Adipocyte (in vitro differentiated cells): Measurements from ENCODE around the gene PDE4B.

Source experiments
- DNase-seq: peaks from one replicate; pipeline ENCODE4 v3.0.0-alpha.2; 2015; ENCODE audit warnings: low read depth
- H3K27me3 ChIP-seq: replicated peaks from 2 replicates; pipeline ENCODE4 v1.7.0; 2013; ENCODE audit warnings: mild to moderate bottlenecking, low read length, moderate library complexity; ENCODE audit not compliant: control insufficient read depth, insufficient read depth
- H3K36me3 ChIP-seq: 2 replicates; pipeline ENCODE4 v1.7.0; 2013; ENCODE audit warnings: low read length, mild to moderate bottlenecking, moderate library complexity; ENCODE audit not compliant: control insufficient read depth, insufficient read depth, severe bottlenecking
- H3K4me1 ChIP-seq: 2 replicates; pipeline ENCODE4 v1.7.0; 2013; ENCODE audit warnings: mild to moderate bottlenecking, low read length, moderate library complexity; ENCODE audit not compliant: control insufficient read depth, insufficient read depth
- H3K4me3 ChIP-seq: 2 replicates; pipeline ENCODE4 v1.7.0; 2013; ENCODE audit warnings: mild to moderate bottlenecking, low read length, moderate library complexity
- H3K9ac ChIP-seq: 2 replicates; pipeline ENCODE4 v1.7.0; 2013; ENCODE audit warnings: mild to moderate bottlenecking, low read length, moderate library complexity
- H3K9me3 ChIP-seq: 2 replicates; pipeline ENCODE4 v1.7.0; 2013; ENCODE audit warnings: mild to moderate bottlenecking, low read length, moderate library complexity; ENCODE audit not compliant: control insufficient read depth

PDE4B gene

DNA sequence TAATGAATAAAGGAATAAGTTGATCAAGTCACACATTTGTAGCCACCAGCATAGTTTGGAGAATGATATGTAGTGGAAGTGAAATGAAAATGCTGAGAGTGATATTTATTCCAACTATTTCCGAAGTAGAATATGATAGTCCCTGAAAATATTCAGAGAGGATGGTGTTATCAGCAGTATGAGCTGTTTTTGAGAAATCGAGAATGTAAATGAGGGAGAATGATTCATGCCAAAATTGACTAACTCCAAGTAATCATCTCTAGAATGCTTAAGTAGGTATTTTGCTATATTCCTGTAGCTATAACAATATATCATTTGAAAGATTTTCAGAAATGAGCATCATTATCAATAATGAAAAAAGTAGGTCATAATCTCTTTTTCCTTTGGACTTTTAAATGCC is 178.9 kb downstream of the PDE4B start:
- Histone ChIP-seq H3K9ac (no peak overlapping the region), H3K4me3 (no peak overlapping the region), H3K27me3 (no peaks in the 10 kb centered on the region), H3K36me3 (no peaks in the 10 kb centered on the region), H3K9me3 (peaks cover 13% of the 10 kb centered on the region), H3K4me1 (no peaks in the 10 kb centered on the region)
- no peak for DNase-seq

DNA sequence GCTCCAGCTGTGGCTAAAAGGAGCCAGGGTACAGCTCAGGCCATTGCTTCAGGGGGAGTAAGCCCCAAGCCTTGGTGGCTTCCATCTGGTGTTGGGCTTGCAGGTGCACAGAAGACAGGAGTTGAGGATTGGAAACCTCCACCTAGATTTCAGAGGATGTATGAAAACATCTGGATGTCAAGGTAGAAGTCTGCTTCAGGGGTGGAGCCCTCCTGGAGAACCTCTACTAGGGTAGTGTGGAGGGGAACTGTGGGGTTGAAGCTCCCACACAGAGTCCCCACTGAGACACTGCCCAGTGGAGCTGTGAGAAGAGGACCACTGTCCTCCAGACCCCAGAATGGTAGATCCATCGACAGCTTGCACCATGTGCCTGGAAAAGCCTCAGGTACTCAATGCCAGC is 183.0 kb downstream of the PDE4B start:
- no peak overlapping the region for H3K4me3 ChIP-seq
- H3K9ac ChIP-seq, result no peak overlapping the region
- no peak for DNase-seq
- H3K9me3 ChIP-seq, result peaks cover 16% of the 10 kb centered on the region
- no peaks in the 10 kb centered on the region for H3K36me3 ChIP-seq
- H3K4me1 ChIP-seq, result peaks cover 10% of the 10 kb centered on the region
- H3K27me3 ChIP-seq, result no peaks in the 10 kb centered on the region

DNA sequence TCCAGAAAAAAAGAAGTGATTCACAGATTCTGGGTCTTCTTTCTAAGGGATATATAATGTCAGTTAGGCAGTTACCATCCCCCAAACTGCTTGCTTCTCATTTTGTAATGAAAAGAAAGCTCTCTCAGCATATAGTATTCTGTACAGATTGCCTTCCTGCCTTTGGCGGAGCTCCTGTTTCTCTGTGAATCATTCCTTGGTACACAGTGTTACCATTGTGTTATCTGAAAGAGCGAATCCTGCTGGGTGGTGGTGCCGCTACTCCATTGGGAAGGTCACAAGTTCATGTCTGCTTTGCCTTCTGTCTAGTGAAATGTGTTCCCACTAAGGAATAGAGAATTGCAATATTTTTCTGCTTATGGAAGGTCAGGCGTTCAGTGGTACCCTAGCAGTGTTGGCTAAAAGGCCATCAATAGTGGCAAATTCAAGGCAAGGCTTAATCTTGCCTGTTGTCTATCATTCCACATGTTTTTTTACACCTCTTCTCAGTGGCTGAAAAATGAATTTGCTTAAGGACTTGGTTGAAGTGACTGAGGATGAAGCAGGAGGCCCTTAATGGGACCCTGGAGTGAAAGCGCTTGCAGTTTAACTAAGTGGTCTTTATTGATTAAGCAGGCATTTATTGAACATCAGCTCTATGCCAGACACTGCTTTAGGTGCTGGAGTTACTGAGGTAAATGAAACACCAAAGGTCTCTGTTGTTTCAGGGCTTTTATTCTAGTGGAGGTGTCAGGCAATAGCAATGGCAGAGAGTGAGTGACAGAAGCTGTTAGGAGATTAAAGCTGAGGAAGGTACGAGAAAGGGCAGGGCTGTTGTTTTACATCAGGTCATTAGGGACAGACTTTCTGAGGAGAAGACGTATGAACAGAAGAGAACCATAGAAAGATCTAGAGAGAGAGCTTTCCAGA is 186.7 kb downstream of the PDE4B start:
- H3K9ac ChIP-seq, result no peak overlapping the region
- no peaks in the 10 kb centered on the region for H3K27me3 ChIP-seq
- peaks cover 16% of the 10 kb centered on the region for H3K9me3 ChIP-seq
- DNase-seq, result no peak
- H3K36me3 ChIP-seq, result no peaks in the 10 kb centered on the region
- peak overlapping the region; percentile 8 for H3K4me3 ChIP-seq
- H3K4me1 ChIP-seq, result peaks cover 10% of the 10 kb centered on the region

DNA sequence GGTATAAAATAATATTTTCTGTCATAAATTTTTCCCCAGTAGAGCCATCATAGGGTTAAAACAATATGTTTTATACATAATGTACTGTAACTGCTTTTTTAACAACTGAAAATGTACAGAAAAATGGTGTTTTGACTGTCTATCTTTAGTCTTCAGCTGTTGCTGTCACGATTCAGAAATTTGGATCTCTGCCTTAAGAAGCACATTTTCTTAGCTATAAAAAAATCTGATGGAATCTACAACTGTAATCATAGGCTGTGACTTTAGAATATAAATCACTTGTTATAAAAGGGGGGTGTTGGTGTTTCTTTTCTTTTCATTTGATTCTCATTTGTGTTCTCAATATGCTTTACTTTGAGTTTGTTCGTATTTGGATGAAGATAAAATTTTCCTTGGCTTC is 187.5 kb downstream of the PDE4B start:
- DNase-seq, result no peak
- H3K27me3 ChIP-seq, result no peaks in the 10 kb centered on the region
- no peaks in the 10 kb centered on the region for H3K36me3 ChIP-seq
- no peak overlapping the region for H3K9ac ChIP-seq
- peaks cover 10% of the 10 kb centered on the region for H3K4me1 ChIP-seq
- H3K9me3 ChIP-seq, result peaks cover 16% of the 10 kb centered on the region
- no peak overlapping the region for H3K4me3 ChIP-seq

DNA sequence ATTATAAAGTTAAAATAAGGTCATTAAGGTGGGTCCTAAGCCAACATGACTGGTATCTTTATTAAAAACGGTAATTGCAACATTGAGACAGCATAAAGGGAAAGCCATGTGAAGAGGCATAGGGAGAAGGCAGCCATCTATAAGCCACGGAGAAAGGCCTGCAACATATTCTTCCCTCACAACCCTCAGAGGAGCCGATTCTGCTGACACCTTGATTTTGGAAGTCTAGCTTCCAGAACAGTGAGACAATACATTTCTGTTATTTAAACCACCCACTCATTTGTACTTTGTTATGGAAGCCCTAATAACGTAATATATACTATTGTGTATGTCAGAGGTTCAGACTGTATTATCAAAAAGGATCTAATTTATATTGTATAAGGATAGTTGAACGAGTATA is 190.8 kb downstream of the PDE4B start:
- Histone ChIP-seq H3K27me3 (no peaks in the 10 kb centered on the region), H3K4me1 (peaks cover 10% of the 10 kb centered on the region), H3K9ac (no peak overlapping the region), H3K36me3 (no peaks in the 10 kb centered on the region), H3K9me3 (no peaks in the 10 kb centered on the region), H3K4me3 (no peak overlapping the region)
- no peak for DNase-seq

DNA sequence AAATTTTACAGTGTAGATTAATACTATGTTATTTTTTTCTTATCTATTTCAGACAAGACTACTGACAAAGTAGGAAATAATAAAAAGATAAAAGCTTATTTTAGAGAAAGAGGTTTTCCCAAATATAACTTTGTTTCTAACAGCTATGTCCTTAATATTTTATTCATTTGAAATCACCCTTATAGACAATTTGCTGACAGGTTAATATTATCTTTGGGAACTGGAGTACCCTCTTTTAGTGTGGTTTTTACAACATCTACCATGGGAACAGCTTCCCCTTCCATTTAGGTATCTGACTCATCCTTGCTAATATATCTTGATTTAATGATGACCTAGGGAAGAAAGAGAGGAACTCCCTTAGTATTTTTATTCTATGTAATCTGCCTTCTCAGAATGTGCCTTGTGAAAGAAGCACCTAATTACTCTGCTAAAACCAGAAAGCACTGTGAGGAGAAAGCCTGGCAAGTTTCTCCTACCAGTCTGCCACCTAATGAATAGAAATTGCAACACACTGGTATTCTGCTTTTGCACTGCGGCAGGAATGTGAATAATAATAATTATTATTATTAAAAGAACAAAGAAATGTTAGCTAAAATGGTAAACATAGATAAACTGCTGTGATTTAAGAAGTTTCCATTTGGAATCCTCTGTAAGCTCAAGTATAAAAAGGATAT is 192.8 kb downstream of the PDE4B start:
- Histone ChIP-seq H3K9ac (no peak overlapping the region), H3K36me3 (no peaks in the 10 kb centered on the region), H3K4me3 (no peak overlapping the region), H3K9me3 (no peaks in the 10 kb centered on the region), H3K27me3 (no peaks in the 10 kb centered on the region), H3K4me1 (peaks cover 5% of the 10 kb centered on the region)
- DNase-seq, result no peak

DNA sequence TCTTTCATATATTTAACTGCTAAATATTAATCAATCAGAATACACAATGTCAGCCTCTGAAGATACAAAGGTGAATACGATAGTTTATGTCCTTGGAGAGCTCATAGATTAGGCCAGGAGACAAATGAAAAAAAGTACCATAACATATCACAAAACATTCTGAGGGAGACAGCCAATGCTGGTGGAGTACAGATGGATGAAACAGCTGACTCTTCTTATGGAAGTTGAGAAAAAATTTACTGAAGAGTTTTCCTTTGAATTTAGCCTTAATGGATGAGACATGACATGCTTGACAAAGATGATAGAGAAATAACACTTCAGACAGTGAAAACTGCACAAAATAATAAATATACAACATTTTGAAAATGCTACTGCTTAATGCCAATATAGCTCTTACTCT is 193.5 kb downstream of the PDE4B start:
- Histone ChIP-seq H3K4me1 (peaks cover 5% of the 10 kb centered on the region), H3K9me3 (no peaks in the 10 kb centered on the region), H3K9ac (no peak overlapping the region), H3K4me3 (no peak overlapping the region), H3K36me3 (no peaks in the 10 kb centered on the region), H3K27me3 (no peaks in the 10 kb centered on the region)
- DNase-seq, result no peak

DNA sequence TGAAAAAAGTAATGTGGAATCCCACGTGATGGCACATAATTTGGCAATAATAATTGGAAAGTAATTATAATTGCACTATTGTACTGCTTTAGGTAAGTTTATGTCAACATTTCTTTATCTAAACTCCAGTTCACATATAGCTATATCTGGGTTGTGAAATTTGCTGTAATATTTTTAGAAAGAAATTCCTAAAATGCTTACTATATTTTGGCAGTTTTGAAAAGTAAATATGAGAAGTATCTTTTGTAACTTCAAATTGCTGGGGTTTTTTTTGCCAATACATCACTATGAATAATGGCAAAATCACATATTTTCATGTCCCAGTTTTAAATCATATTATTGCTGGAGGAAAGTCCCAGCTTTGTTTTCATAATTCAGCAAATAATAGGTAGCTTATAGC is 197.5 kb downstream of the PDE4B start:
- peak; percentile 59 for DNase-seq
- H3K4me3 ChIP-seq, result no peak overlapping the region
- H3K9ac ChIP-seq, result no peak overlapping the region
- H3K27me3 ChIP-seq, result no peaks in the 10 kb centered on the region
- H3K4me1 ChIP-seq, result peaks cover 5% of the 10 kb centered on the region
- no peaks in the 10 kb centered on the region for H3K9me3 ChIP-seq
- no peaks in the 10 kb centered on the region for H3K36me3 ChIP-seq

DNA sequence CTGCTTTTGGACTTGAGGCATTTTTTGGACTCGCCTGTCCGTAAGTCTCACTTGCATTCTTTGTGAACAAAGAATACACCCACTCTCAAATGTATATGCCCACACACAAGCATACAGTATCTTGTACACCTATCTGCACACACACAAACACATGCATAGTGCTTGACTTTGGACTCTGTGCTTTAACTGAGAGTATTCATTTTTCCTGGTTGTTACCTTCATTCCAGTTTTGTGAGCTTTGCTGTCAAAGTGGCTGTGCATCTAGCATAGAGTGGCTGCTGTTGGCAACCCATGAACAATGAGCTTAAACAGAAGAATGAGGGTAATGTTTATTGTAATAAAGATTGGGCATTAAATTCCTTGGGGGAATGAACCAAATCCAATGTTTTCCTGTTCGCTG is 199.0 kb downstream of the PDE4B start:
- Histone ChIP-seq H3K9ac (no peak overlapping the region), H3K4me1 (peaks cover 5% of the 10 kb centered on the region), H3K9me3 (no peaks in the 10 kb centered on the region), H3K27me3 (no peaks in the 10 kb centered on the region), H3K36me3 (no peaks in the 10 kb centered on the region), H3K4me3 (no peak overlapping the region)
- peak; percentile 8 for DNase-seq

DNA sequence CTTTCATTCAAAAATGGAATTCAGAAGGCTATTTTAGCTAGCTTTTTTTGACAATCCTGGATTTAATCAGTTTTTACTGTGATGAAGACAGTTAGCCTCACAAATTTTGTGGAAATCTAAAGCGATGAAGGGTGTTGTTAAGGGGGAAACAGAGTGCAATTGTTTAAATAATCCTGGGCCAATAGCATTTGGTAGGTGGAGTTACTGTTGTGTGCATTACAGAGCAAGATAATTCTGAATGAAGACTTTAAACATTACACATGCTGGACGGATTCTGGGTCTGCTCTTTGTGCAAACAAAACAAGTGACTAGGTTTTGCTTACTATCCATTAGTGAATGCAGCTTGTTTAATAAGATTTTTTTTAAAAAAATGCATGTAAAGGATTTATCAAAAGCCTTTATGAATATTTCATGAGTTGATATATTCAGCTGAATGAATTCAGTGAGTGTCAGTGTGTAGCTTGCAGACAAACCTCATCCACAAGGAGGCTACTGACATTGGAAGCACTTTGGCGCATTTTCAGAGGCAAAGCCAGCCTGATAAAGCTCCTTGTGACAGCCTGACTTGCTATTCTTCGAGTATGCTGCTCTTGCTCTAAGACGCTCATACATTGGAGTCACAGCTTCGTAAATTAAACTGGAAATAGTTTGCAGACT is 199.6 kb downstream of the PDE4B start:
- Histone ChIP-seq H3K9me3 (no peaks in the 10 kb centered on the region), H3K36me3 (no peaks in the 10 kb centered on the region), H3K27me3 (no peaks in the 10 kb centered on the region), H3K9ac (no peak overlapping the region), H3K4me3 (no peak overlapping the region), H3K4me1 (peaks cover 5% of the 10 kb centered on the region)
- DNase-seq, result peak; percentile 6

DNA sequence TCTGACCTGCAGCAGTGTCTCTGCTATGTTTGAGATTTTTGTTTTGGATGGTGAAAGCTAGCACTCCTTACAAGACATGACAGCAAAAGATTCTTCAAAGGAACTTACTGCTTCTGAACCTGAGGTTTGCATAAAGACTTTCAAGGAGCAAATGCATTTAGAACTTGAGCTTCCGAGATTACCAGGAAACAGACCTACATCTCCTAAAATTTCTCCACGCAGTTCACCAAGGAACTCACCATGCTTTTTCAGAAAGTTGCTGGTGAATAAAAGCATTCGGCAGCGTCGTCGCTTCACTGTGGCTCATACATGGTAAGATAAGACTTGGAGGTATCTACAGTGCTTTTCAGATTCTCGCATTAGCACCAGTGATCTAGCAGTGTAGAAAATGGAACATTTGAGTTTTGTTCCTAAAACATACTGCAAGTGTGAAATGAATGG is 200.2 kb downstream of the PDE4B start:
- H3K36me3 ChIP-seq, result no peaks in the 10 kb centered on the region
- no peaks in the 10 kb centered on the region for H3K9me3 ChIP-seq
- no peak for DNase-seq
- H3K27me3 ChIP-seq, result no peaks in the 10 kb centered on the region
- H3K4me1 ChIP-seq, result peaks cover 5% of the 10 kb centered on the region
- H3K9ac ChIP-seq, result no peak overlapping the region
- H3K4me3 ChIP-seq, result no peak overlapping the region
